ENCODE data around the gene ELAPOR1. TPM values are rescaled to one million over a fixed set of nuclear protein-coding genes. Genes with fewer than 3 reads are reported as not detected.

Gene ELAPOR1
- total RNA-seq, 1 donor from 2014 or later: not detected

DNA sequence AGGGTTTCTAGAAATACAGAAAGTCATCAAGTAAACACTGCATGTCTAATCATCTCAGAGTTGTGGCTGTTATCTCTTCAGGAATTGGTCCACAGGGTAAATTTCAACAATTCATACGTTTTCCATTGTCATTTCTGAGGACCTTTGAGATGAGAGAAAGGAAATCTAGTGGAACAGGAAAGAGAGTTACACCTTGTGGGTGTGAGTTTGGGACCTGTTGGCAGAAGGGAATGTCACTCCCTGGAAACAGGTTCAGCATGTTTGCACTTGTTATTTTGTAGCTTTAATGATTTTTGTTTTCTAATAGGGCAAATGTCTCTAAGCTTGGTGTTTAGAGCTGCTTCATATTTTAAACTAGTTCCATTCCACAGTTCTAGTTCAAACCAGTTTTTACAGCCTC, 17.8 kb upstream of the ELAPOR1 start:
- no peak for DNase-seq (ENCODE audit: low read depth)
- no peak overlapping the region for H3K4me3 ChIP-seq (ENCODE audit: low read depth, low read length)
- TF ChIP-seq, protein P1, sequence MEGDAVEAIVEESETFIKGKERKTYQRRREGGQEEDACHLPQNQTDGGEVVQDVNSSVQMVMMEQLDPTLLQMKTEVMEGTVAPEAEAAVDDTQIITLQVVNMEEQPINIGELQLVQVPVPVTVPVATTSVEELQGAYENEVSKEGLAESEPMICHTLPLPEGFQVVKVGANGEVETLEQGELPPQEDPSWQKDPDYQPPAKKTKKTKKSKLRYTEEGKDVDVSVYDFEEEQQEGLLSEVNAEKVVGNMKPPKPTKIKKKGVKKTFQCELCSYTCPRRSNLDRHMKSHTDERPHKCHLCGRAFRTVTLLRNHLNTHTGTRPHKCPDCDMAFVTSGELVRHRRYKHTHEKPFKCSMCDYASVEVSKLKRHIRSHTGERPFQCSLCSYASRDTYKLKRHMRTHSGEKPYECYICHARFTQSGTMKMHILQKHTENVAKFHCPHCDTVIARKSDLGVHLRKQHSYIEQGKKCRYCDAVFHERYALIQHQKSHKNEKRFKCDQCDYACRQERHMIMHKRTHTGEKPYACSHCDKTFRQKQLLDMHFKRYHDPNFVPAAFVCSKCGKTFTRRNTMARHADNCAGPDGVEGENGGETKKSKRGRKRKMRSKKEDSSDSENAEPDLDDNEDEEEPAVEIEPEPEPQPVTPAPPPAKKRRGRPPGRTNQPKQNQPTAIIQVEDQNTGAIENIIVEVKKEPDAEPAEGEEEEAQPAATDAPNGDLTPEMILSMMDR (conservative IDR thresholded peaks at IDR 0.05; ENCODE audit: low read depth, low read length): no peak

DNA sequence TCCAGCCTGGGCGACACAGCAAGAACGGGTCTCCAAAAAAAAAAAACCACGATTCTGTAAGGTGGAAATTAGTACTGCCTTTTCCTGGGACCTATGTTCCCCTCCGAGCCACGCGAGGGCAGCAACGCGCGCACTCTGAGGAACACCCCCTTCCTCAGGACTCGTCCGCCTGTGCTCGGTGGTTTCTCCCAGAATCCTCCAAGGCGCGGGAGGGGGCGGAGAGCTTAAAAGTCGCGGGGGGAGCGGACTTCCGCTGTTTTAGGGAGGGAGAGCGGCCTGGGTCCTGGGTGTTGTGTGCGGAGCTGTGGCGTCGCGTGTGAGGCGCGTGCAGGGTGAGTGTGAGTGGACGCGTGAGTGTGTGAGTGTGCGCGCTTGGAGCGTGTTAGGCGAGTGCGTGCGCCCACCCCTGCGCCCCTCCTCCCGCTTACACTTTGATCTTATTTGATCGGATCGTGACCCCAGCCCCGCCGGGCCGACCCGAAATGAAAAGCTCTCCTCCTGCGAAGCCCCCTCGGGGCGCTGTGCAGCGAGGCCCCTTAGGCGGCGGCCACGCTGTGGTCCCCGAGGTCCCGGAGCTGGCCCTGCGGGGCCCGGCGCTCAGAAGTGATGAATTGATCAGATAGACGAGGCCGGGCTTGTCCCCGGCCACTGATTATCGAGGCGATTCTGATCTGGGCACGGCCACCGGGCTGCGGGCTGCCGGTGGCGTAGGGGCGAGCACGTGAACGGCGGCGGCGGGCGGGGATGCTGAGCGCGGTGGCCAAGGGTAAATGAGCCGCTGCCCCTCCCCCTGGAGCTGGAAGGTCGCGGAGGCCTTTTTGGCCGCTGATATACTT, 13.8 kb upstream of the ELAPOR1 start:
- TF ChIP-seq, protein P1 (conservative IDR thresholded peaks at IDR 0.05; ENCODE audit: low read depth, low read length): peak; percentile 79
- H3K4me3 ChIP-seq (ENCODE audit: low read depth, low read length): peak overlapping the region; percentile 99
- no peak for DNase-seq (ENCODE audit: low read depth)

DNA sequence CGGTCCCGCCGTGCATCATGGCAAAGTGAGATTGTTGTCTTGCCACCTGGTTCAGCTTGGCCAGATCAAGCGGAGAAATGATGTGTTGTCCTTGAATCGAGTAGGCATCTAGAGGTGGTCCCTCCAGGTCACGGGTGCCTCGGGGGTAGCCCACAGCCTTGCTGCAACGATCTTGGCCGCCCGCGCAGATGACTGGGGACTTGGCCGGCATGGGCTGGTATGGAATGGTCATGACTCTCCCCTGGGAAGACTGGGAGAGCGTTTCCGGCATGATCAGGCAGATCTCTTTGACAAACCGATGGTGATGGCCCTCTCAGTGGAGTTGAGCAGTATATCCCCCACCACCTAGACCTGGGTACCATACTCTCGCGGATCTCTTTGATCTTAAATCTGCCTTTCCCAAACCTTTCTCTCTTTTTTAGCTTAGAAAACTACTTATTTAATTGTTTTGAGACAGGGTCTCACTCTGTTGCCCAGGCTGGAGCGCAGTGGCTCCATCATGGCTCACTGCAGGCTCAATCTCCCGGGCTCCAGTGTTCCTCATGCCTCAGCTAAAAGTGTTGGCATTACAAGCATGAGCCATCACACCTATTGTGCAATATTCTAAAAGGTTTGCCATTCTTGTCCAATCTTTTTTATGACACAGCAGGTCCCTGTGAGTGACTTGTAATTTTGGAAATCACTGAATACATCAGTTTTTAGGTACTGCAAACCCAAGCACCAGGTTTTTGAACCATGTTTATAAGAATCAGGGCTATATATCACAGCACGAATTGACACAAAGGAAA, 9.4 kb upstream of the ELAPOR1 start:
- TF ChIP-seq, protein P1 (conservative IDR thresholded peaks at IDR 0.05; ENCODE audit: low read depth, low read length): no peak
- H3K4me3 ChIP-seq (ENCODE audit: low read depth, low read length): no peak overlapping the region
- no peak for DNase-seq (ENCODE audit: low read depth)

DNA sequence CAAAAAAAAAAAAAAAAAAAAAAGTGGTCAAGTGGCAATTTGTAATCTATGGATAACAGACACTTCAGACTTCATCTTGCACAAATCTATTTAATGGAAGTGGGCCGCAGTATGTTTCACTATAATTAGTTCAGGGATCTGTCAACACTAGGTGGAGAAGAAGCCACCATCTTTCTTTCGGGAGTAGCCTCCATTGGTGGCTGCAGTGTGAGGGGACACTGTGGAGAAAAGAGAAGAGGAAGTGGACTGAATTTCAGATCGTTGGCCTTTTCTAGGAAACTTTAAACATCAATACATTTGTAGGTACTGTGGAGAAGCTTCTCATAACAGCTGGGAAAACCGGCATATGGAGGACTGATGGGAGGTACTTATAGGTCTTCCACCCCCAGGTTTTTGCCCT, 8.0 kb upstream of the ELAPOR1 start:
- no peak overlapping the region for H3K4me3 ChIP-seq (ENCODE audit: low read depth, low read length)
- DNase-seq (ENCODE audit: low read depth): no peak
- TF ChIP-seq, protein P1 (conservative IDR thresholded peaks at IDR 0.05; ENCODE audit: low read depth, low read length): no peak

DNA sequence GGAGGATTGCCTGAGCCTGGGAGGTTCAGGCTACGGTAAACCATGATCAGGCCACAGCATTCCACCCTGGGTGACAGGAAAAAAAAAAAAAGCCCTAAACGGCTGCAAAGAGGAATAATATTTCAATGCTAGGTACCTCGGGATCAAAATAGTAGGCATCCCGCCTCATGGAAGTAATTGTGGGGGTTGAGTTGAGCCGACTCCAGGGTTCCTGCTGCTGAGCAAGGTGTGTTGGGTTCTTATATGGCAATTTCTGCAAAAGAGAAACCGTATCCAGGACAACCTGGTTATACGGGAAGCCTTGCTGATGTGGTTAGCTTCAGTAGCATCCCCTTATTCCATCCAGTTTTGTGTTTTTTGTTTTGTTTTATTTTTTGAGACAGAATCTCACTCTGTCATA, 6.1 kb upstream of the ELAPOR1 start:
- TF ChIP-seq, protein P1 (conservative IDR thresholded peaks at IDR 0.05; ENCODE audit: low read depth, low read length): no peak
- DNase-seq (ENCODE audit: low read depth): no peak
- H3K4me3 ChIP-seq (ENCODE audit: low read depth, low read length): no peak overlapping the region

DNA sequence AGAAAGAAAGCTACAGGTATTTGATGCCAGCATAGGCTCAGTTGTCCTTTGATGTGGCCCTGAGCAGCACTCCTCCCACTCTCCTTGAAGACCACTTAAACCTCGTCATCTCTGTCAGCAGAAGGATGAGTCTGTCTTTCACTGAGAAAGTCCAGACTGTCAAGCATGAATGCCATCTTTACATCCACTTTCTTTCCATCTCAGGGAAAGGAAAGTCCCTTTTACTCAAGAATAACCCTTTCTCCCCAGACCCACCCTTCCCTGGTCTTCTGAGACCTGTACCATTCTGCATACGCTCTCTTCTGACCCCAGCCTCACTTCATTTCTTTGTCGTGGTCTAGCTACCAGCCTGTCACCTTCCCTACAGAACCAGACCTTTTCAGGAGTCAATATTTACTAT, 4.0 kb upstream of the ELAPOR1 start:
- TF ChIP-seq, protein P1 (conservative IDR thresholded peaks at IDR 0.05; ENCODE audit: low read depth, low read length): no peak
- no peak for DNase-seq (ENCODE audit: low read depth)
- no peak overlapping the region for H3K4me3 ChIP-seq (ENCODE audit: low read depth, low read length)
